GM18951 (cell line): ENCODE data around the gene ARL6IP4.

ENCODE experiments used
- POLR2A ChIP-seq: IDR thresholded peaks from 4 replicates; pipeline ENCODE4 v1.6.1; 2011; ENCODE audit warnings: mild to moderate bottlenecking; ENCODE audit not compliant: insufficient read length, insufficient read depth; ENCODE audit errors: extremely low read depth
- in situ Hi-C: fragments of 300-500 bp; cut with MboI; formaldehyde crosslinking; loops from one replicate; pipeline ENCODE4 v1.12.0; 2022; ENCODE audit warnings: low sequenced_read_pairs, mixed read lengths, inconsistent platforms; ENCODE audit not compliant: unreplicated experiment

ARL6IP4 gene

GRCh38 chr12:123026094-123026853 is 45.8 kb downstream of the ARL6IP4 start:
- in situ Hi-C loops, result no loop called here
- TF ChIP-seq POLR2A, result no peak

GRCh38 chr12:123027726-123028445 is 47.4 kb downstream of the ARL6IP4 start:
- in situ Hi-C loops, result no loop called here
- TF ChIP-seq POLR2A, result no peak

- in situ Hi-C loops, result no loop called here
- TF ChIP-seq POLR2A, result no peak
Observed at GRCh38 chr12:123028475-123028874, 48.0 kb downstream of the ARL6IP4 start.

- no peak for TF ChIP-seq POLR2A
- in situ Hi-C loops, result no loop called here
Observed at GRCh38 chr12:123029550-123029949, 49.1 kb downstream of the ARL6IP4 start.

GRCh38 chr12:123030686-123031085 is 50.2 kb downstream of the ARL6IP4 start:
- in situ Hi-C loops, result no loop called here
- no peak for TF ChIP-seq POLR2A

- no peak for TF ChIP-seq POLR2A
- in situ Hi-C loops, result no loop called here
Observed at GRCh38 chr12:123031171-123031845, 50.8 kb downstream of the ARL6IP4 start.
